ENCODE measurements around the gene CA10.

CA10 gene

DNA sequence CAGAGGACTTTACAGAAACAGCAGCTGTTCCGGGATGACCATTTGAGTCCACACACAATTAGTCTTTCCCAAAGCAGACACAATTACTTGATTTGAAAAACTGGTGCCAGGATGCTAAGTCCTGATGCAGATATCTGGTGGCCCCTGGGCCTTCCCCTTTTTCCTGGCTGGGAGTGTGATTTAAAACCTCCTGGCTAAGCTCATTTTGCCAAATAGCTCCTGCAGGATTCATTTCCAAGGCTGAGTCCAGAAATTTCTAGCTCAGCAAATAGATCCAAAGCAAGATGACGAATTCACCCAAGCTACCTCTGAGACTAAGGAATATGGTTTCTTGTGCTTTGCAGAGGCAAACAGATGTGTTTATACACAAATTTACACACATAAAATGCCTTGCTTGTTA is 422.2 kb downstream of the CA10 start:
- no peaks in the 10 kb centered on the region for H3K36me3 ChIP-seq (ENCODE audit: control insufficient read depth, low read length)
- no peak overlapping the region for H3K27ac ChIP-seq (ENCODE audit: low read depth, low read length)
- no peak overlapping the region for H3K4me3 ChIP-seq (ENCODE audit: low read length)
- H3K9me3 ChIP-seq (ENCODE audit: control insufficient read depth, insufficient read depth, low read length) = no peaks in the 10 kb centered on the region
- TF ChIP-seq, protein P1, sequence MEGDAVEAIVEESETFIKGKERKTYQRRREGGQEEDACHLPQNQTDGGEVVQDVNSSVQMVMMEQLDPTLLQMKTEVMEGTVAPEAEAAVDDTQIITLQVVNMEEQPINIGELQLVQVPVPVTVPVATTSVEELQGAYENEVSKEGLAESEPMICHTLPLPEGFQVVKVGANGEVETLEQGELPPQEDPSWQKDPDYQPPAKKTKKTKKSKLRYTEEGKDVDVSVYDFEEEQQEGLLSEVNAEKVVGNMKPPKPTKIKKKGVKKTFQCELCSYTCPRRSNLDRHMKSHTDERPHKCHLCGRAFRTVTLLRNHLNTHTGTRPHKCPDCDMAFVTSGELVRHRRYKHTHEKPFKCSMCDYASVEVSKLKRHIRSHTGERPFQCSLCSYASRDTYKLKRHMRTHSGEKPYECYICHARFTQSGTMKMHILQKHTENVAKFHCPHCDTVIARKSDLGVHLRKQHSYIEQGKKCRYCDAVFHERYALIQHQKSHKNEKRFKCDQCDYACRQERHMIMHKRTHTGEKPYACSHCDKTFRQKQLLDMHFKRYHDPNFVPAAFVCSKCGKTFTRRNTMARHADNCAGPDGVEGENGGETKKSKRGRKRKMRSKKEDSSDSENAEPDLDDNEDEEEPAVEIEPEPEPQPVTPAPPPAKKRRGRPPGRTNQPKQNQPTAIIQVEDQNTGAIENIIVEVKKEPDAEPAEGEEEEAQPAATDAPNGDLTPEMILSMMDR (IDR thresholded peaks at IDR 0.05; ENCODE audit: low read depth, low read length, poor library complexity, severe bottlenecking) = no peak
- no peak for TF ChIP-seq EZH2phosphoT487 (IDR thresholded peaks at IDR 0.05; ENCODE audit: borderline replicate concordance, low read length)
- H3F3A ChIP-seq (ENCODE audit: control insufficient read depth, insufficient read depth) = no peaks in the 10 kb centered on the region
- H3K9me2 ChIP-seq (replicated peaks; ENCODE audit: control insufficient read depth, low read length) = no peaks in the 10 kb centered on the region
- no peak overlapping the region for H3K4me2 ChIP-seq (ENCODE audit: low read length)
- H4K20me1 ChIP-seq (ENCODE audit: control insufficient read depth, insufficient read depth, low read depth, low read length) = no peaks in the 10 kb centered on the region
- H3K27me3 ChIP-seq (ENCODE audit: control insufficient read depth, low read length) = peaks cover 2% of the 10 kb centered on the region; the same call in 1 of the 2 replicates
- no peaks in the 10 kb centered on the region for H3K4me1 ChIP-seq (ENCODE audit: control insufficient read depth, low read length)
- no peaks in the 10 kb centered on the region for H3K79me2 ChIP-seq (ENCODE audit: control insufficient read depth, low read length)

DNA sequence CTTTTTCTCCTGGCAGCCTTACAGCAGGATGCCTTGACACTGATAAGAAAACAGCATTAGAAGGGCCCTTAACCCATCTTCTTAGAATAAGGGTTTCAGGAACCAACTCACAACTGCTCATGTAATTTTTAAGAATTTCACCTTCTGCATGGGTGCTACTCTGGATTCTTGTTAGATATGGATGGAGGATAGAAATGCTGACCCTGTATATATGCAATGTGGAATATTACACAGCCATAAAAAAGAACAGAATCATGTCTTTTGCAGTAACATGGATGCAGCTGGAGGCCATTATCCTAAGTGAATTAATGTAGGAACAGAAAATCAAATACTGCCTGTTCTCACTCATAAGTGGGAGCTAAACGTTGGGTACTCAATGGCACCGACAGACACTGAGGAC is 423.5 kb downstream of the CA10 start:
- Histone ChIP-seq H3K79me2 (ENCODE audit: control insufficient read depth, low read length) (no peaks in the 10 kb centered on the region), H3K4me2 (ENCODE audit: low read length) (no peak overlapping the region), H3K27me3 (ENCODE audit: control insufficient read depth, low read length) (peaks cover 2% of the 10 kb centered on the region; the same call in 1 of the 2 replicates), H3K36me3 (ENCODE audit: control insufficient read depth, low read length) (no peaks in the 10 kb centered on the region), H3K27ac (ENCODE audit: low read depth, low read length) (no peak overlapping the region), H3K9me3 (ENCODE audit: control insufficient read depth, insufficient read depth, low read length) (no peaks in the 10 kb centered on the region), H3F3A (ENCODE audit: control insufficient read depth, insufficient read depth) (no peaks in the 10 kb centered on the region), H4K20me1 (ENCODE audit: control insufficient read depth, insufficient read depth, low read depth, low read length) (no peaks in the 10 kb centered on the region), H3K9me2 (replicated peaks; ENCODE audit: control insufficient read depth, low read length) (no peaks in the 10 kb centered on the region), H3K4me1 (ENCODE audit: control insufficient read depth, low read length) (no peaks in the 10 kb centered on the region), H3K4me3 (ENCODE audit: low read length) (no peak overlapping the region)
- TF ChIP-seq EZH2phosphoT487 (IDR thresholded peaks at IDR 0.05; ENCODE audit: borderline replicate concordance, low read length) = no peak
- TF ChIP-seq, protein P1 (IDR thresholded peaks at IDR 0.05; ENCODE audit: low read depth, low read length, poor library complexity, severe bottlenecking) = no peak

DNA sequence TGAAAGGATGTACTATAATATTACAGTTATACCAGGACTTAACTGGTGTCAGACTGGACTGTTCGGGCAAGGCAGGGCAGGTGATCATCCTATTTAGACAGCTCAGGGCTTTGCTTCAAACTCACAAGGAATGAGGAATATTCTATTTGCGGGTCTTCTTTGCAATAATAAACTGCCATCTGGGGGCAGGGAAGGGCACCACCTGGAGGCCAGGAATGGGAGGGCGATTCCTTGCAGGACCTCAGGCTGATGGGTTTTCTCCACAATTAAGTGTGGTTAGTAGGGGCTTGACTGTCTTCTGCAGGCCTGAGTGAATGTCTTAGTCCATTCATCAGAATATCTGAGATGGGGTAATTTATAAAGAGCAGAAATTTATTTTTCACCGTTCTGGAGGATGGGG is 424.1 kb downstream of the CA10 start:
- Histone ChIP-seq H3K79me2 (ENCODE audit: control insufficient read depth, low read length) (no peaks in the 10 kb centered on the region), H3K9me3 (ENCODE audit: control insufficient read depth, insufficient read depth, low read length) (no peaks in the 10 kb centered on the region), H3K4me3 (ENCODE audit: low read length) (no peak overlapping the region), H3K27ac (ENCODE audit: low read depth, low read length) (no peak overlapping the region), H3K9me2 (replicated peaks; ENCODE audit: control insufficient read depth, low read length) (no peaks in the 10 kb centered on the region), H3F3A (ENCODE audit: control insufficient read depth, insufficient read depth) (no peaks in the 10 kb centered on the region), H3K27me3 (ENCODE audit: control insufficient read depth, low read length) (peaks cover 2% of the 10 kb centered on the region; the same call in 1 of the 2 replicates), H4K20me1 (ENCODE audit: control insufficient read depth, insufficient read depth, low read depth, low read length) (no peaks in the 10 kb centered on the region), H3K4me2 (ENCODE audit: low read length) (no peak overlapping the region), H3K36me3 (ENCODE audit: control insufficient read depth, low read length) (no peaks in the 10 kb centered on the region), H3K4me1 (ENCODE audit: control insufficient read depth, low read length) (no peaks in the 10 kb centered on the region)
- TF ChIP-seq, protein P1 (IDR thresholded peaks at IDR 0.05; ENCODE audit: low read depth, low read length, poor library complexity, severe bottlenecking) = peak; percentile 72
- no peak for TF ChIP-seq EZH2phosphoT487 (IDR thresholded peaks at IDR 0.05; ENCODE audit: borderline replicate concordance, low read length)

Data from DOHH2 (cell line).